Tibial nerve (tissue), 4 donors: ENCODE data around the gene EBLN1. TPM values are rescaled to one million over a fixed set of nuclear protein-coding genes. Genes with fewer than 3 reads are reported as not detected.

Experiments
- DNase-seq, 2 donors: peaks; one replicate each; pipeline ENCODE4 v3.0.0-alpha.2; 2019; ENCODE audit warnings: low spot score in 2 of 2
- H3K27ac ChIP-seq, 4 donors: fragments of 200-600 bp; sonication (generic) in 3 of 4; one replicate each; pipeline ENCODE4 v1.5.1; 2017 to 2019; ENCODE audit warnings: mild to moderate bottlenecking in 1 of 4
- H3K27me3 ChIP-seq, 2 donors: fragments of 200-600 bp; sonication (generic) in 1 of 2; one replicate each; pipeline versions ENCODE4 v1.5.1 to v1.6.0; 2017 to 2019
- H3K36me3 ChIP-seq, 3 donors: fragments of 200-600 bp; sonication (generic); one replicate each; pipeline ENCODE4 v1.5.1; 2018 to 2019
- H3K4me1 ChIP-seq, 4 donors: fragments of 200-600 bp; sonication (generic) in 3 of 4; one replicate each; pipeline ENCODE4 v1.5.1; 2017 to 2019
- H3K4me3 ChIP-seq, 4 donors: fragments of 200-600 bp; sonication (generic) in 3 of 4; one replicate each; pipeline ENCODE4 v1.5.1; 2017 to 2019; ENCODE audit warnings: mild to moderate bottlenecking in 1 of 4, moderate library complexity in 1 of 4
- H3K9me3 ChIP-seq, 4 donors: fragments of 200-600 bp; sonication (generic) in 3 of 4; one replicate each; pipeline ENCODE4 v1.5.1; 2017 to 2019
- EP300 ChIP-seq, 2 donors: sonication (generic); formaldehyde crosslinking; IDR thresholded peaks; one replicate each; pipeline ENCODE4 v1.6.1; 2017; ENCODE audit warnings: antibody characterized with exemption in 2 of 2, mild to moderate bottlenecking in 1 of 2
- POLR2A ChIP-seq, 2 donors: fragments of 450-650 bp; IDR thresholded peaks; one replicate each; pipeline ENCODE4 v1.6.1; 2017; ENCODE audit warnings: antibody characterized with exemption in 2 of 2, mild to moderate bottlenecking in 2 of 2, moderate library complexity in 2 of 2
- WGBS, 2 donors: methylation state at CpG; one replicate each; pipeline ENCODE4 v1.1.5; 2018; 5-methylcytosine and 5-hydroxymethylcytosine counted together
- total RNA-seq, 4 donors: library from RNA; depleted of rRNA; stranded (reverse); fragments of >200 nt; gene quantifications; one replicate each; pipeline ENCODE4 v1.1.0, GENCODE V29; 2016
- TF ChIP-seq, protein P1 (sequence below), 5 experiments: fragments of 200-600 bp in 3 of 5; fragments of 450-650 bp in 2 of 5; sonication (generic) in 3 of 5; IDR thresholded peaks; one replicate each; pipeline ENCODE4 v1.5.1; 2016 to 2019; ENCODE audit warnings: antibody characterized with exemption in 5 of 5, mild to moderate bottlenecking in 3 of 5, moderate library complexity in 2 of 5

EBLN1 gene
- total RNA-seq, 4 donors from 2014 or later = not detected

DNA sequence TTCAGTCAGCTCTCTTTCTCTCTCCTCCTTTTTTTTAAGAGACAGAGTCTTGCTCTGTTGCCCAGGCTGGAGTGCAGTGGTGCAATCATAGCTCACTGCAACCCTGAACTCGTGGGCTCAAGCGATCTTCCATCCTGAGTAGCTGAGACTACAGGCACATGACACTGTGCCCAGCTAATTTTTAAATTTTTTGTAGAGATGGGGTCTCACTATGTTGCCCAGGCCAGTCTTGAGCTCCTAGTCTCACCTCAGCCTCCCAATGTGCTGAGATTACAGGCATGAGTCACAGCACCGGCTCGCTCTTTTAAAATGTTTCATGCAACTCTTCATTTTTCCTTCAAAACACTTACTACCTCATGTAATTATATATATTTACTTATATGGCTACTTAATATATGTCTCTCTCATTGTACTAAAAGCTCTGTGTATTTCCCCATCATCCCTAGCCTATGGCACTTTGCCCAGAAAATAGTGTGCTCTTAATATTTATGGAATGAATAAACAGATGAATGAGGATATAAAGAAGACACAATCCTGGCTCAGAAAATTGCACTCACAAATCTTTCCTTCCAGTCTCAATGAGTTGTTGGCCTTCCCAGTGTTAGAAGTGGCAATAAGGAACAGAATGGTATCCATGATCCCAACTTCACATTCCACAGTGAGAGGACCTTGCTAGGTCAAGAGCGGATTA lies 33.9 kb downstream of the EBLN1 start:
- Histone ChIP-seq H3K9me3 (peaks cover 0 to 17% (median 0%) of the 10 kb centered on the region in 4 donors), H3K4me1 (no peaks in the 10 kb centered on the region), H3K27me3 (no peaks in the 10 kb centered on the region), H3K4me3 (no peak overlapping the region), H3K36me3 (no peaks in the 10 kb centered on the region), H3K27ac (no peak overlapping the region)
- 87 to 92% methylated on average over 5 of the region's 5 CpGs for WGBS, 2 donors
- TF ChIP-seq, protein P1, sequence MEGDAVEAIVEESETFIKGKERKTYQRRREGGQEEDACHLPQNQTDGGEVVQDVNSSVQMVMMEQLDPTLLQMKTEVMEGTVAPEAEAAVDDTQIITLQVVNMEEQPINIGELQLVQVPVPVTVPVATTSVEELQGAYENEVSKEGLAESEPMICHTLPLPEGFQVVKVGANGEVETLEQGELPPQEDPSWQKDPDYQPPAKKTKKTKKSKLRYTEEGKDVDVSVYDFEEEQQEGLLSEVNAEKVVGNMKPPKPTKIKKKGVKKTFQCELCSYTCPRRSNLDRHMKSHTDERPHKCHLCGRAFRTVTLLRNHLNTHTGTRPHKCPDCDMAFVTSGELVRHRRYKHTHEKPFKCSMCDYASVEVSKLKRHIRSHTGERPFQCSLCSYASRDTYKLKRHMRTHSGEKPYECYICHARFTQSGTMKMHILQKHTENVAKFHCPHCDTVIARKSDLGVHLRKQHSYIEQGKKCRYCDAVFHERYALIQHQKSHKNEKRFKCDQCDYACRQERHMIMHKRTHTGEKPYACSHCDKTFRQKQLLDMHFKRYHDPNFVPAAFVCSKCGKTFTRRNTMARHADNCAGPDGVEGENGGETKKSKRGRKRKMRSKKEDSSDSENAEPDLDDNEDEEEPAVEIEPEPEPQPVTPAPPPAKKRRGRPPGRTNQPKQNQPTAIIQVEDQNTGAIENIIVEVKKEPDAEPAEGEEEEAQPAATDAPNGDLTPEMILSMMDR (IDR thresholded peaks at IDR 0.05) = no peak
- no peak for TF ChIP-seq EP300 (IDR thresholded peaks at IDR 0.05)
- no peak for TF ChIP-seq POLR2A (IDR thresholded peaks at IDR 0.05)
- DNase-seq = no peak

DNA sequence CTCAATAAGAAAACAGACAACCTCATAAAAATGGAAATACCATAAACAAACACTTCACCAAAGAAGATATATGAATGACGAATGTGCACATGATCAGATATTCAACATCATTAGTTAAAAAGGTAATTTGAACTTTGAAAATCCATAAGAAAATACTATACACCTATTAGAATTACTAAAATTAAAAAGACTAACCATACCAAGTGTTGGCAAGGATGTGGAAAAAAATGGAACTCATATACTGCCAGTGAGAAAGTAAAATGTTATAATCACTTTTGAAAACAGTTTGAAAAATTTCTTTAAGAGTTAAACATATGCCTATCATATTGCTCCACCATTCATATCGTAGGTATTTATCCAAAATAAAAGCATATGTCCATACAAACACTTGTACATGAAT lies 37.1 kb downstream of the EBLN1 start:
- TF ChIP-seq, protein P1 (IDR thresholded peaks at IDR 0.05) = no peak
- no peak for TF ChIP-seq POLR2A (IDR thresholded peaks at IDR 0.05)
- TF ChIP-seq EP300 (IDR thresholded peaks at IDR 0.05) = no peak
- peaks cover 0 to 17% (median 0%) of the 10 kb centered on the region in 4 donors for H3K9me3 ChIP-seq
- no peaks in the 10 kb centered on the region for H3K4me1 ChIP-seq
- H3K27ac ChIP-seq = no peak overlapping the region
- no peaks in the 10 kb centered on the region for H3K27me3 ChIP-seq
- WGBS, 2 donors = 94 to 95% methylated on average over 2 of the region's 2 CpGs
- H3K36me3 ChIP-seq = no peaks in the 10 kb centered on the region
- DNase-seq = no peak
- H3K4me3 ChIP-seq = no peak overlapping the region

DNA sequence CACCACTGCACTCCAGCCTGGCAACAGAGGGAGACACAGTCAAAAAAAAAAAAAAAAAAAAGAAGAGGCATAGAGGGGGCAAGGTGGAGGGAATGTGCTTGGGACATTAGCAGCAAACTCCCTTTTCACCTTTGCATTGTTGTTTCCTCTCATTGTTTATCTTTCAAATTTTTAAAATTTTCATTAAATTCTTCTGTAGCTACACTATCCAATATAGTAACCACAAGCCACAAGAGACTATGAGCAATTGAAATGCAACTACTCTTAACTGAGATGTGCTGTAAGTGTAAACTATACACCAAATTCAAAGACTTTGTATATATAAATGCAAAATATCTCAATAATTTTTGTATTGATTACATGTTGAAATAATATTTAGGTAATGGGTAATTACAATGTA lies 43.4 kb downstream of the EBLN1 start:
- Histone ChIP-seq H3K4me3 (no peak overlapping the region), H3K36me3 (no peaks in the 10 kb centered on the region), H3K9me3 (peaks cover 0 to 14% (median 0%) of the 10 kb centered on the region in 4 donors), H3K4me1 (no peaks in the 10 kb centered on the region), H3K27me3 (no peaks in the 10 kb centered on the region), H3K27ac (no peak overlapping the region)
- no peak for DNase-seq
- TF ChIP-seq, protein P1 (IDR thresholded peaks at IDR 0.05) = no peak
- TF ChIP-seq EP300 (IDR thresholded peaks at IDR 0.05) (no peak), POLR2A (IDR thresholded peaks at IDR 0.05) (no peak)

DNA sequence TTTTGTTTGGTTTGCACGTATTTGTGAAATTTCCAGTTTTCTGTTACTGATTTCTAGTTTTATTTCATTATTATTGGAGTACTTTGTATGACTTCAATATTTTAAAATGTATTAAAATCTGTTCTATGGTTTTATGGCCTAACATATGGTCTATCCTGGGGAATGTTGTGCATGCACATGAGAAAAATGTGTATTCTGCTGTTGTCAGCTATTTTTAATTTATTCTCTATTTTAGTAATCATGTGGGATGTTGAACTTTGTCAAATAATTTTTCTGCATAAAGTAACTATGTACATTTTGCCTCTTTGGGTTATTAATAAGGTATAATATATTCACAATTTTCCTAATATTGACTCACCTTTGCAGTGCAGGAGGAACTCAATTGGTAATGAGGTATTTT lies 46.7 kb downstream of the EBLN1 start:
- no peaks in the 10 kb centered on the region for H3K27me3 ChIP-seq
- no peaks in the 10 kb centered on the region for H3K36me3 ChIP-seq
- TF ChIP-seq EP300 (IDR thresholded peaks at IDR 0.05) = no peak
- TF ChIP-seq, protein P1 (IDR thresholded peaks at IDR 0.05) = no peak
- TF ChIP-seq POLR2A (IDR thresholded peaks at IDR 0.05) = no peak
- 82 to 86% methylated on average over 1 of the region's 1 CpG for WGBS, 2 donors
- H3K4me3 ChIP-seq = no peak overlapping the region
- H3K4me1 ChIP-seq = no peaks in the 10 kb centered on the region
- H3K27ac ChIP-seq = no peak overlapping the region
- peaks cover 0 to 17% (median 0%) of the 10 kb centered on the region in 4 donors for H3K9me3 ChIP-seq
- DNase-seq = no peak

DNA sequence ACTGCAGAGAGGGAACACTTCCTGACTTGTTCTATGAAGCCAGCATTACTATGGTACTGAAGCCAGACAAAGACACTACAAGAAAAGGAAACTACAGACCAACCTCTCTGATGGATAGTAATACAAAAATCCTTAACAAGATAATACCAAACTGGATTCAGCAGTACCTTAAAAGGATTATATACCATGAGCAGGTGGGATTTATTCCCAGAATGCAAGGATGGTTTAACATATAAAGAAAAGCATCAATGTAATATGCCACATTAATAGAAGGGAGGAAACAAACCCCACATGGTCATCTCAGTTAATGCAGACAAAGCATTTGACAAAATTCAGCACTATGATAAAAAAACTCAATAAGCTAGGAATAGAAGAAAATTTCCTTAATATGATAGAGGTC lies 47.2 kb downstream of the EBLN1 start:
- H3K4me1 ChIP-seq = no peaks in the 10 kb centered on the region
- H3K4me3 ChIP-seq = no peak overlapping the region
- no peak for DNase-seq
- no peak overlapping the region for H3K27ac ChIP-seq
- no peaks in the 10 kb centered on the region for H3K36me3 ChIP-seq
- H3K27me3 ChIP-seq = no peaks in the 10 kb centered on the region
- TF ChIP-seq, protein P1 (IDR thresholded peaks at IDR 0.05) = no peak
- TF ChIP-seq EP300 (IDR thresholded peaks at IDR 0.05) (no peak), POLR2A (IDR thresholded peaks at IDR 0.05) (no peak)
- H3K9me3 ChIP-seq = peaks cover 0 to 17% (median 0%) of the 10 kb centered on the region in 4 donors
